ENCODE measurements around the gene EBF4.

- no peak for TF ChIP-seq GATA1 (IDR thresholded peaks at IDR 0.05; ENCODE audit: low read depth, low read length)
- TF ChIP-seq POLR2A (IDR thresholded peaks at IDR 0.05; ENCODE audit: low read length) = no peak
Observed at GRCh38 chr20:2756056-2756611, 63.6 kb downstream of the EBF4 start.
